Glutamatergic neuron (in vitro differentiated cells): ENCODE results near the gene IL1RAP. TPM values are rescaled to one million over a fixed set of nuclear protein-coding genes. Genes with fewer than 3 reads are reported as not detected.

ENCODE experiments used
- DNase-seq: peaks from one replicate; pipeline ENCODE4 v3.0.0; 2022
- H3K27ac Mint-ChIP-seq: one replicate; pipeline ENCODE4 v1.8.0; 2020; ENCODE audit warnings: mild to moderate bottlenecking, mixed read lengths, inconsistent platforms; ENCODE audit not compliant: unreplicated experiment
- H3K27me3 Mint-ChIP-seq: one replicate; pipeline ENCODE4 v1.8.0; 2020; ENCODE audit warnings: mild to moderate bottlenecking, moderate library complexity, mixed read lengths, inconsistent platforms; ENCODE audit not compliant: unreplicated experiment
- H3K36me3 Mint-ChIP-seq: one replicate; pipeline ENCODE4 v1.8.0; 2020; ENCODE audit warnings: mild to moderate bottlenecking, mixed read lengths, inconsistent platforms; ENCODE audit not compliant: unreplicated experiment
- H3K4me1 Mint-ChIP-seq: one replicate; pipeline ENCODE4 v1.8.0; 2020; ENCODE audit warnings: mild to moderate bottlenecking, low read depth, mixed read lengths, inconsistent platforms; ENCODE audit not compliant: unreplicated experiment
- H3K4me3 Mint-ChIP-seq: one replicate; pipeline ENCODE4 v1.8.0; 2020; ENCODE audit warnings: mild to moderate bottlenecking, mixed read lengths, inconsistent platforms; ENCODE audit not compliant: unreplicated experiment
- H3K9me3 Mint-ChIP-seq: one replicate; pipeline ENCODE4 v1.8.0; 2020; ENCODE audit warnings: mild to moderate bottlenecking, moderate library complexity, mixed read lengths, inconsistent platforms; ENCODE audit not compliant: unreplicated experiment
- total RNA-seq: library from RNA; stranded (reverse); fragmentation: NEBNext Ultra II Directional; extraction: Animal tissue kit (Norgen Biotek cat#: 25700); gene quantifications from one replicate; pipeline ENCODE4 v1.2.1, GENCODE V29; 2021; ENCODE audit not compliant: unreplicated experiment
- TF ChIP-seq, protein P1 (sequence below): fragments of 200-600 bp; sonication (generic); IDR thresholded peaks from one replicate; pipeline ENCODE4 v1.5.0; 2021; ENCODE audit not compliant: partially characterized antibody, unreplicated experiment

IL1RAP gene
- total RNA-seq, 1 donor from 2014 or later = 0.37 TPM

GRCh38 chr3:190706582-190706981, 192.7 kb downstream of the IL1RAP start:
- Mint-ChIP-seq H3K4me1 (no peaks in the 10 kb centered on the region), H3K9me3 (no peaks in the 10 kb centered on the region), H3K36me3 (no peaks in the 10 kb centered on the region), H3K27me3 (peaks cover 3% of the 10 kb centered on the region), H3K4me3 (no peak overlapping the region), H3K27ac (no peak overlapping the region)
- TF ChIP-seq, protein P1, sequence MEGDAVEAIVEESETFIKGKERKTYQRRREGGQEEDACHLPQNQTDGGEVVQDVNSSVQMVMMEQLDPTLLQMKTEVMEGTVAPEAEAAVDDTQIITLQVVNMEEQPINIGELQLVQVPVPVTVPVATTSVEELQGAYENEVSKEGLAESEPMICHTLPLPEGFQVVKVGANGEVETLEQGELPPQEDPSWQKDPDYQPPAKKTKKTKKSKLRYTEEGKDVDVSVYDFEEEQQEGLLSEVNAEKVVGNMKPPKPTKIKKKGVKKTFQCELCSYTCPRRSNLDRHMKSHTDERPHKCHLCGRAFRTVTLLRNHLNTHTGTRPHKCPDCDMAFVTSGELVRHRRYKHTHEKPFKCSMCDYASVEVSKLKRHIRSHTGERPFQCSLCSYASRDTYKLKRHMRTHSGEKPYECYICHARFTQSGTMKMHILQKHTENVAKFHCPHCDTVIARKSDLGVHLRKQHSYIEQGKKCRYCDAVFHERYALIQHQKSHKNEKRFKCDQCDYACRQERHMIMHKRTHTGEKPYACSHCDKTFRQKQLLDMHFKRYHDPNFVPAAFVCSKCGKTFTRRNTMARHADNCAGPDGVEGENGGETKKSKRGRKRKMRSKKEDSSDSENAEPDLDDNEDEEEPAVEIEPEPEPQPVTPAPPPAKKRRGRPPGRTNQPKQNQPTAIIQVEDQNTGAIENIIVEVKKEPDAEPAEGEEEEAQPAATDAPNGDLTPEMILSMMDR = no peak
- DNase-seq = no peak

Other genes with a start within 250 kb of the IL1RAP start
- not detected for gene CLDN1, start 191.6 kb upstream of the IL1RAP start, total RNA-seq
- gene CLDN16, start 125.9 kb upstream of the IL1RAP start, total RNA-seq = not detected
- gene TMEM207, start 64.2 kb upstream of the IL1RAP start, total RNA-seq = not detected